HG03139 (cell line): ENCODE measurements around the gene GMFB.

Experiments used
- ATAC-seq: cut with Tn5 transposase; IDR thresholded peaks from one replicate; pipeline ENCODE4 v1.9.1; 2021; ENCODE audit not compliant: unreplicated experiment

GMFB gene

GRCh38 chr14:54488646-54489317 lies at the start of gene GMFB:
TSS of gene GMFB (minus strand) at chr14:54488980. CDS start at chr14:54488927, 53 bp downstream.
- peak; percentile 86 for ATAC-seq

GRCh38 chr14:54538055-54538454 lies 49.3 kb upstream of the GMFB start:
- no peak for ATAC-seq

- no peak for ATAC-seq
These were observed 48.9 kb upstream of the GMFB start for GRCh38 chr14:54537651-54538050.

GRCh38 chr14:54535646-54536045 lies 46.9 kb upstream of the GMFB start:
- no peak for ATAC-seq

GRCh38 chr14:54535126-54535525 lies 46.3 kb upstream of the GMFB start:
- ATAC-seq, result no peak

DNA sequence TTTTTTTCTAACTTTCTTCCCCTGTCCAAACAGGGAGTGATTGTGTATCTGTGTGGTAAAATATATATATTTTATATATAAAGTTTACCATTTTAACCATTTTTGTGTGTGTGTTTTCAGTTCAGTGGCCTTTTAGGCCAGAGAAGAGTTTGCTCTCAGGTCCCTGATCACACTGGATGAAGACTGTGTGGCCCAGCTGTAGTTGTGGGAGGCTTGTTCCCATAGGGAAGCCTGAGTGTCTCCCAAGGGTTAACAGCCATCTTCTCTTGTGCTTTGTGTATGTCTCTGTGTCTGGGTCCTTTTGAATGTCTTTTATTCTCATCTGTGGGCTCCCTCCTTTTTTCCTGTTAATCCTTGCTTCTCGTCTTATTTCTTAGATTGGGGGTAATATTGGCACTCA lies 44.3 kb upstream of the GMFB start:
- peak; percentile 23 for ATAC-seq

GRCh38 chr14:54532111-54533012 lies 43.6 kb upstream of the GMFB start:
- ATAC-seq, result peak; percentile 85

GRCh38 chr14:54529811-54530210 lies 41.0 kb upstream of the GMFB start:
- ATAC-seq, result no peak

DNA sequence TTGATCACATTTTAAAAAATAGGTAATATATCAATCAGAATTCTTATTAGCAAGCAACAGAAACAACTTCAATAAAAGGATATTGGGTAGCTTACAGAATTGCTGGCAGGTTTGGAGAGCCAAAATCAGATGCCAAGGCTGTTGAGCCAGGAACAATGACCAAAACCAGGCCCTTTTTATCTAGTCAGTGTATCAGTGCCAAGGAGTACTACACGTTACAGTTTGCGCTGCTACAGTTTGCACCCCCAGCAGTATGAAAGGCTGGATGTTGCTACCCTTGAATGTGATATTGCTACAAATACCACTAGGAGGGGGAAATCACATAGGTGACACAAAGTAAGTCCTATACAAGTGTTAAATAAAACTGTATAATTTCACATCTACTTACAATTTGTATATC lies 40.2 kb upstream of the GMFB start:
- no peak for ATAC-seq

DNA sequence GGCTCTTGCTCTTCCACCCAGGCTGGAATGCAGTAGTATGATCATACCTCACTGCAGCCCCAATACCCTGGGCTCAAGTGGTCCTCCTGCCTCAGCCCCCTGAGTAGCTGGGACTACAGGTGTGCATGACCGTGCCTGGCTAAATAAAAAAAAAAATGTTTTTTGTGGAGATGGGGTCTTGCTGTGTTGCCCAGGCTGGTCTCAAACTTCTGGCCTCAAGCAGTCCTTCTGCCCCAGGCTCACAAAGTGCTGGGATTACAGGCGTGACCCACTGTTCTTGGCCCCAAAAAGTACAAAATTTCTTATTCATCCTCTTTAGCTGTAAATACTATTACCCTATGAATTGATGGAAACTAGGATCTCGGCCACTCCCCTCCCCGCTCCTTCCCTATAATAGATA lies 35.6 kb upstream of the GMFB start:
- no peak for ATAC-seq

GRCh38 chr14:54516709-54517108 lies 27.9 kb upstream of the GMFB start:
- ATAC-seq, result no peak

GRCh38 chr14:54515670-54516069 lies 26.9 kb upstream of the GMFB start:
- ATAC-seq, result no peak

GRCh38 chr14:54512393-54512792 lies 23.6 kb upstream of the GMFB start:
- no peak for ATAC-seq

DNA sequence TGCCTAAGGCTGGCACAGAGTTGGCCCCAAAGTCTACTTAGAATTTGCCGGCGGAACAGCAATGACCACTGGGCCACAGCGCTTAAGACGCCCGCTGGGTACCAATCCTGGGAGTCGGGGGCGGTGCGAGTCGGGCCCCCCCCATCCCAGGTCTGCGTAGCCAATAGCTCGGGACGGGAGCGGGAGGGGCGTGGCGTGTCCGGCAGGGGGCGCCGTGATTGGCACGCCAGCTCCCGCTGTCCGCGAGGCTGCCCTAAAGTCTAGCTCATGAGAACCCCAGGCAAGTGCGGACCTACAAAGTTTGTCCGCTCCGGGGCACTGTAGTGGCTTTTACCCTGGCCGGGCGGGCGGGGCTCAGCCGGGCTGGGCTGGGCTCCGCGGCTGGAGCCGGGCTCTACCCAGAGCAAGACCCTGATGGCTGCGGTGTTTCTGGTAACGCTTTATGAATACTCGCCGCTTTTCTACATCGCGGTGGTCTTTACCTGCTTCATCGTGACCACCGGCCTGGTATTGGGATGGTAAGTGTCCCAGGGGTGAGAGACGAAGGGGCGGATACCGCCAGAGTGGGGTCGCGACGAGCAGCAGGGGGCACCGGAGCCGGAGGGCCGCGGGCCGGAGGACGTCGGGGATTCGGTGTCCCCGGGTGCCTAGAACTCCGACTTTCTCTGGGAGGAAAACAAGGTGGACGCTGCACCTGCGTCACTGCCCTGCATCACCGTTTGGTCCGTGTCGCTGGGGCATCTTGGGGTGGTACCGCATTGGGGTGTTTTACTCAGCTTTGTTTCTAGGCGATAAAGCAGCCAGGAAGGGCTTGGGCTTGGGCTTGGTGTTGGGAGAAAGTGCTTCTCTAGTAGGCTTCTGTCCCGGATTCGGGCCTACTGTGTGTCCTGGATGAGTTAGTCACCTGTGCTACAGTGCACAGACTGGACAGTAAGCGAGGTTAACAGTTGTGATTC lies 21.0 kb upstream of the GMFB start, which contains the start of gene CGRRF1:
CGRRF1 (plus strand) TSS at position 361 of the 956 bp plus-strand sequence; CDS start at position 415, 54 bp downstream.
- ATAC-seq, result peak; percentile 92

DNA sequence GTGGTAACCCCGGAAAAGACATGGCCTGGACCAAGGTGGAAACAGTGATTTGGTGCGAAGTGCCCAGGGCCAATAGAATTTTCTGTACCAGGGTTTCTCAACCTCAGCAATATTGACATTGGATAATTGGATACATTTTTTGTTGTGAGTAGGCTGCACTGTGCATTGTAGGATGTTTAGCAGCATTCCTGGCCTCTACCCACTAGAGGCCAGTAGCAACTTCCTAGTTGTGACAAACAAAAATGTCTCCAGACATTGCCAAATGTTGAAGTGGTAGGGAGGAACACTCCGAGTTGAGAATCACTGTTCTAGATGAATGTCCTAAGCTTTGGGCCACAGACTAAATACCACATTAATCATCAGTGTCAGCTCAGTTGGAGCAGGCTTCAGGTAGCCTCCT lies 14.7 kb upstream of the GMFB start:
- no peak for ATAC-seq

DNA sequence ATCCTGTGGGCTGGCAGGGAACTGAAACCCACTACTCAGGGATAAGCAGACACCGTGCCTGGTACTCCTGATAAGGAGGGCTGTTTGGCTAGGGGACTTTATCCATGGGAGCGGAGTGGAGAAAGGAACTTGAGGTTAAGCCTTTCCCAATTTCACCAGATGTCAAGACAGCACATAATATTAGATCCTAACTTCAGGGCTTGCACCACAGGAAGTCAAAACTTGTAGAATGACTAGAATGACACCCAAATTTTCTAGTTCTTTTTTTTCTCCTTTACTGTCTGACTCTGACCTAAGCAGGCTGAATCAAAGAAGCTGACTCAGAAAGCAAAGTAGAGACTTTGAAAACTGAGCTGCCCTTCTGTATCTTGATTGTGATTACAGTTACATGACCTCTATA lies 13.8 kb upstream of the GMFB start:
- ATAC-seq, result no peak

- no peak for ATAC-seq
These were observed 12.7 kb upstream of the GMFB start for GRCh38 chr14:54501480-54501879.

- no peak for ATAC-seq
These were observed 12.0 kb upstream of the GMFB start for GRCh38 chr14:54500744-54501143.

DNA sequence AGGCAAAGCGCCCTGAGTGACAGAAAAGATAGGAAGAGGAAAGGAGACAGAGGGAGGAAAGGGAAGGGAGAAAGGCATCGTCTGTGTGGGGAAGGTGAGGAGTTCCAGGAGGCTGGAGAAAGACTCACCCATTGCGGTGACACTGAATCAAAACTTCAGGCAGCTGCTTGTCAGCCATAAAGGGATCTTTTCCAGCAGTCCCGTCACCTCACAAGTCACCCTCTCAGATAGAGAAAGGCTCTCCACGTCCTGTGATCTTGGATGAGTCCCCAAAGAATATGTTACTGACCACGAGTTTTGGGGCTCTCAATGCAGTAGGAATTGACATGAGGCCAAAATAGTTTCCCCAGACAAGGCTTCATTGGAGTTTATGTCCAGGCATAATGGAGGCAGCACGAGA lies 9.8 kb upstream of the GMFB start:
- ATAC-seq, result no peak

- ATAC-seq, result no peak
These were observed 9.3 kb upstream of the GMFB start for GRCh38 chr14:54498095-54498531.

GRCh38 chr14:54497224-54497623 lies 8.4 kb upstream of the GMFB start:
- ATAC-seq, result no peak
